ENCODE measurements around the gene SLC45A3. TPM values are rescaled to one million over a fixed set of nuclear protein-coding genes. Genes with fewer than 3 reads are reported as not detected.

The SLC45A3 gene
- total RNA-seq, 1 experiment from 2014 or later: 3.0 TPM

- H3K36me3 ChIP-seq (ENCODE audit: control insufficient read depth, insufficient read depth, low read length): peaks cover 10% of the 10 kb centered on the region
- no peaks in the 10 kb centered on the region for H3K27me3 ChIP-seq (ENCODE audit: control insufficient read depth, insufficient read depth, low read length)
- CTCF ChIA-PET: interaction anchor here (1.3 to 1.6 kb wide), 2 partner anchors 49 to 51 kb away, joined by 4 to 11 read pairs; no protein-coding TSS in a partner anchor
- in situ Hi-C loops (cut with HindIII; ENCODE audit: low pct_unique_long_range_greater_than_20kb, low sequenced_read_pairs) (no loop called here), intact Hi-C loops (cut with micrococcal nuclease; ENCODE audit: unreplicated experiment) (no loop called here)
- BruUV-seq (replicated peaks): no TSS peak
- H3K27ac ChIP-seq (ENCODE audit: low read length): no peak overlapping the region
- H3K9me3 ChIP-seq (ENCODE audit: control insufficient read depth, insufficient read depth, low read depth, low read length): no peaks in the 10 kb centered on the region
- DNase-seq (ENCODE audit: low read depth, low spot score) (no peak), ATAC-seq (no peak)
- POLR2A ChIA-PET: interaction anchor here (0.6 kb wide), 1 partner anchor 35 kb away, joined by 3 read pairs; no protein-coding TSS in a partner anchor
- no peaks in the 10 kb centered on the region for H3K4me1 ChIP-seq (ENCODE audit: control insufficient read depth, insufficient read depth, low read length)
- H3K4me3 ChIP-seq (ENCODE audit: low read depth in 2 of 2, low read length in 2 of 2): no peak overlapping the region
- TF ChIP-seq TCF7L2 (IDR thresholded peaks at IDR 0.05; ENCODE audit: low read depth, low read length) (no peak), SIN3A (IDR thresholded peaks at IDR 0.05; ENCODE audit: borderline replicate concordance, insufficient read depth, low read depth, low read length) (no peak), REST (IDR thresholded peaks at IDR 0.05; ENCODE audit: insufficient read depth in 1 of 2, low read depth in 2 of 2, low read length in 1 of 2) (no peak), CTCF (IDR thresholded peaks at IDR 0.05) (no peak), POLR2AphosphoS5 (IDR thresholded peaks at IDR 0.05; ENCODE audit: low read depth, low read length) (no peak)
These were observed 28.7 kb upstream of the SLC45A3 start for GRCh38 chr1:205709059-205709398.

DNA sequence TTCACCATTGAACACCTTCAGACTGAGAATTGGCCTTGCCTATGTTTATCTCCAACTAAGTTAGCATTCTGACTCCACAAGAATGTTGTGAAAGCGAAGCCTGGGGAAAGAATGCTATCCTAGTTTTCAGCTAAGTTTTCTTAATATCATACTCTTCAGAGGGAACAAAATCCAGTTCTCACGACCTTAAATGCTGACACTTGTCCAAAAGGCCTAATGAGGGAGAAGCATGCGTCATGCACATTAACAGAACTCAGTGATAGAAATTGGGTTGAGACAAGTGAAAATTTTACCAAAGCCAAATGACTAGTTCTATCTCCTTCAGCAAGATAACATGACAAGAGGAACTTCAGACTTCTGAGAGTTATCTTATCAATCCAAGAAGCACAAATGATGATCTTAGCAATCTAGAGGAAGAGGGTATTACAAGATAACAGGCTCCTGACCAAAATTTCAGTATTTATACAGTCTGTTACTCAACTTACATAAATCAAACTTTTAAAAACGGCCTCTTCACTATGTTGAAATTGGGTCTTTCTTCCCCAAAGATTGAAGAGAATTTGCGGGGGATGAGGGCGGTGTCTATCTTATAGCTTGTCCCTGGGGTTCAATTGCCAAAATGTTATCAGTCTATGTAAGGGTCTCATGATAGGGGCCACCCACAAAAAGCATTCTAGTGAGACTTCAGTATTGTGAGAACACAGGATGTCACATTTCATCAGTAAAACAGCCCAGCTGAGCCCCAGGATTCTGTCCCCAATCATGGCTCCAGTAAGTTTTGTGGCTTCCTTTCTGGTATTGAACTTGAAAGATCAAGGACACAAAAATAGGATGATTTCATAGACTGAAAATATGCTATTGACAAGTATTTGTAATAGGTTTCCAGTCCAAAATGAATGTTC lies 26.5 kb upstream of the SLC45A3 start:
- DNase-seq (ENCODE audit: low read depth, low spot score) (no peak), ATAC-seq (no peak)
- in situ Hi-C loops (cut with HindIII; ENCODE audit: low pct_unique_long_range_greater_than_20kb, low sequenced_read_pairs) (no loop called here), intact Hi-C loops (cut with micrococcal nuclease; ENCODE audit: unreplicated experiment) (no loop called here)
- Histone ChIP-seq H3K27ac (ENCODE audit: low read length) (no peak overlapping the region), H3K9me3 (ENCODE audit: control insufficient read depth, insufficient read depth, low read depth, low read length) (no peaks in the 10 kb centered on the region), H3K4me3 (ENCODE audit: low read depth in 2 of 2, low read length in 2 of 2) (no peak overlapping the region), H3K4me1 (ENCODE audit: control insufficient read depth, insufficient read depth, low read length) (no peaks in the 10 kb centered on the region), H3K27me3 (ENCODE audit: control insufficient read depth, insufficient read depth, low read length) (no peaks in the 10 kb centered on the region), H3K36me3 (ENCODE audit: control insufficient read depth, insufficient read depth, low read length) (peaks cover 10% of the 10 kb centered on the region)
- POLR2A ChIA-PET: no interaction called here
- CTCF ChIA-PET: no interaction called here
- TSS peak; percentile 13 for BruUV-seq (replicated peaks)
- TF ChIP-seq REST (IDR thresholded peaks at IDR 0.05; ENCODE audit: insufficient read depth in 1 of 2, low read depth in 2 of 2, low read length in 1 of 2): no peak
- no peak for TF ChIP-seq CTCF (IDR thresholded peaks at IDR 0.05)
- TF ChIP-seq POLR2AphosphoS5 (IDR thresholded peaks at IDR 0.05; ENCODE audit: low read depth, low read length): no peak
- no peak for TF ChIP-seq TCF7L2 (IDR thresholded peaks at IDR 0.05; ENCODE audit: low read depth, low read length)
- TF ChIP-seq SIN3A (IDR thresholded peaks at IDR 0.05; ENCODE audit: borderline replicate concordance, insufficient read depth, low read depth, low read length): no peak

Measured in Panc1 (cell line).